SW480 (cell line): ENCODE measurements around the gene NGFR.

Experiments
- DNase-seq: peaks from one replicate; pipeline ENCODE4 v3.0.0-alpha.2; 2016; ENCODE audit warnings: low spot score

The NGFR gene

DNA sequence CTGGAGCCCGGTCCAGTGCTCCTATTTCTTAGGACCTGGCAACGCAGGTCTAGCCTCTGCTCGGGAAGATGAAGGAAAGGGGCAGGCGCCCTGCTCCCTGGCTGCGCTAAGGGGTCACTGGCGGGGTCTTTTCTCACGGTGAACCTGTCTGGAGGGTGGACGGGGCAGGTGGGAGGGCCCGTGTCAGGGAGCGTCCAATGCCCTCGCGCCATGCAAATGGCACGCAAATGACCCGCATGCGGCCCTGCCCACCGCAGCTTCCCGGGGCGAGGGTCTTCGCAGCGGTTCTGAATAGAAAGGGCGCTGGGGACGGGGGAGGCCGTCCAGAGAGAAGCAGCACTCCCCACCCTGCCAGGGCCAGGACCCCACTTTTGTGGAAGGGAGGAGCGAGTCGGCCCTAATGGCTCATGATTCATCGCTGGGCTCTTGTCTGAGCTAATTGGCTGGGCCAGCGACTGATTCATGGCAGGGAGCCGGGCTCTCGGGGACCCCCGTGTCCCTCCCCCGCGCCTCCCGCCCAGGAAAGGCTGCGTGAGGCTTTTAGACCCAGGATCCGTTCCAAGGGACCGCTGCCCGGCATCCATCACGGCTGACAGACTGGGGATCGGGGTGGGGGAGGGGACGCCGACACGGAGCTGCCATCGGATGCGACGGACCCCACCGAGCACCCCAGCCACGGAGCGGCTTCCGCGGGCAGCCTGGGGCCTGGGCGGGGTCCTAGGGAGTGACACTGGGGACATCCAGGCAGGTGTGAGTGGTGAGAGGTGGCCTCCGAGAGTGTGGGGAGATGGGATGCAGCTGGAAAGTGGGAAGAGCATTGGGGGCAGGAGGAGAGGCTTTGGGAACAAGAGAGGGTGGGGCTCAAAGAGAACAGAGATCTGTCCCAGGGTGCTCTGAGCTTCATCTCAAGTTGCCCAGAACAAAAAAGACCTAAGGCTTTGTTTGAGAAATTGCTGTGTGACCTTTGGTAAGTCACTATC lies 25.0 kb upstream of the NGFR start:
- DNase-seq = no peak

- DNase-seq = no peak
Observed at GRCh38 chr17:49471089-49471683, 23.9 kb upstream of the NGFR start.

- no peak for DNase-seq
Observed at GRCh38 chr17:49471769-49472168, 23.3 kb upstream of the NGFR start.

GRCh38 chr17:49472527-49472926 lies 22.6 kb upstream of the NGFR start:
- DNase-seq = no peak

DNA sequence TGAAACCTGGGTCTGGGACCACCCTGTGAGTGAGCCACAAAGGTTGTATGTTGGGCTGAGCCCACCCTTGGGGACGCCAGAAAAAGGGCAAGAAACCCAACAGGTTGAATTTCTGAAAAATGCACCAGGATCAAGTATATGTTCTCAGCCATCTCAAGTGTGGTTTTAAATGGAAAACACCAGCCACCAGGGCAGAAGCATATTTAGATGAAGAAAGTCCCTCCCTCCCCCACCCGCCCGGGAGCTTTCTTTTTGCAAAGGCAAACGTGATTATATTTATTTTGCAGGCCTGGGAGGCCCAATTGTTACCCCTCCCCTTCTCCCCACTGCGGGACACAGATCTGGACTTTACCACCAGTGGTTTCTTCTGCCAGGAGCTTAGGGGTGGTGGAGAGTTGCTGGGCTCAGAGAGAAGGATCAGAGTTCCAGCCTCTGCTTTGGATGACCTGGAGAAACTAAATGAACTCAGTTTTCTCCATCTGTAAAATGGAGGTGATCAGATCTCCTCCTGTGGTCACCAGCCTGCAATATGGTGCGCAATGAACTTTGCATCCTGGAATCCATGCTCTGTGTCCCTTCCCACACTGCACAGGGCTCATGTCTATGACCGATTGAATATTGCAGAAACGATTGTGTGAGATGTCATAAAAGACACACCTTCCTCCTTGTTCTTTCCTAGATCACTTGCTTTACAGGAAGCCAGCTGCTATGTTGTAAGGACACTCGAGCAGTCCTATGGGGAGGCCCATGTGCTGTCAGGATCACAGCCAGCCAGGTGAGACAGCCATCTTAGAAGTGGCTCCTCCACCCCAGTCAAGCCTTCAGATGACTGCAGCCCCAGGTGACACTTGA lies 21.0 kb upstream of the NGFR start:
- no peak for DNase-seq

- DNase-seq = no peak
Observed at GRCh38 chr17:49477709-49478108, 17.4 kb upstream of the NGFR start.

DNA sequence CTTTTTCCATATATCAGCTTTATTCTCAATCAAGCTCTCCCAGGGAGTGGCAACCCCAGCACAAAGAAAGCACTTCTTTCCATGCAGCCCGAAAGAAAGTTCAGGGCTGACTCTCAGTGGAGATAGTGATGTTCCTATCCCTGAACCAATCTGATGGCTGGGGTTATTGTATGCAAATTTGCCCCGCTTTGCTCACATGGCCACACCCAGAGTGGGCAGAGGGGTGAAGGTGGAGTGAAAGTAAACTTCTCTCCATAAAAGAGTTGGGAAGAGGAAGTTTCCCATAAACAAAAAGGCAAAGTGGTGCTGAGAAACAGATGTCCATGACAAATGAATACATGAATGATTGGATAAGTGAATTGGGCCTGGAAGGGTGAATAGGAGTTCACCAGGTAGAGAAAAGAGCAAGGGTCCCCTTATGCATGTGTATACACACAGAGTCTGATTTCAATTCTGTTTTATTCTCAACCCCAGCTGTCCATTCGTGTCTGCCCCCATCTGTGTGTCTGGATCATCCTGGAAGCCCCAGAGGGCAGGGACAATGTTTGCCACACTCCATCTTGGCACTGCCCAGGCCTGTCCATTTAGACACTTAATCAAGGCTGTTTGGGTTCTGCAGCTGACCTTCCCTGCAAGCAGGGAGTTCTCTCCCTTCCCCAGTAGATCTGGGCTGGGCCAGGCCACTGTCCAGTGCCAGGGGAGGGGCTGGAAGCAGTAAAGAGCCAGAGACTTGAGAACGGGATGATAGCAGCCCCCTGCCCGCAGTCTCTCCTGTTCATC lies 14.1 kb upstream of the NGFR start:
- no peak for DNase-seq

DNA sequence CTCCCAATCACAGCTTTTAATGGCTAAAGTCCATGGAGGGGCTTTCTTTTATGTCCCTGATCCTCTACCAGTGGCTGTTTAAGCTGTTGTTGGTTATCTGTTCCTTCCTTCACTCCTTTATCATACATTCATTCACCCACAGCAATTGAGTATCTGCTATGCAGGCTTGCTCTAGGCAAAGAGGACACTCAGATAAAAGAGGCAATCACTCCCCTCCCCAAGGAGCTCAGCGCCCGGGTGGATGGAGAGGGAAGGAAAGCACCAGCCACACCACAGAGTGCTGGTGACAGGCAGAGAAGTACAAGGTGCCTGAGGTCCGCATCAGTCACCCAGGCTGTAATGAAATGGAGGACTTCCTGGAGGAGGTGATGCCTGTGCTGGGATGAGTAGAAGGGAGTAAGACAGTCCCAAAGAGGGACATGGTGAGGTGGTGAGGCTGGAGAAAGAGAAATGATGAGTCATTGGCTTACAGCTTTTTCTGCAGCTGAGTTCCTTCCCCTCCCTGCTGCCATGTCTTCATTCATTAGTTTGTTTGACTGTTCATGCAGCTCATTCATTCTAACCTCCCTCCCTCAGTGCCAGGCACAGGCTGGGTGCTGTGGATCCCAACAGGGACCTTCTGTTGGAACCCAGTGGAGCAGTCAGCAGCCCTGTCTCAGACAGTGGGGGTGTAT lies 12.8 kb upstream of the NGFR start:
- no peak for DNase-seq

DNA sequence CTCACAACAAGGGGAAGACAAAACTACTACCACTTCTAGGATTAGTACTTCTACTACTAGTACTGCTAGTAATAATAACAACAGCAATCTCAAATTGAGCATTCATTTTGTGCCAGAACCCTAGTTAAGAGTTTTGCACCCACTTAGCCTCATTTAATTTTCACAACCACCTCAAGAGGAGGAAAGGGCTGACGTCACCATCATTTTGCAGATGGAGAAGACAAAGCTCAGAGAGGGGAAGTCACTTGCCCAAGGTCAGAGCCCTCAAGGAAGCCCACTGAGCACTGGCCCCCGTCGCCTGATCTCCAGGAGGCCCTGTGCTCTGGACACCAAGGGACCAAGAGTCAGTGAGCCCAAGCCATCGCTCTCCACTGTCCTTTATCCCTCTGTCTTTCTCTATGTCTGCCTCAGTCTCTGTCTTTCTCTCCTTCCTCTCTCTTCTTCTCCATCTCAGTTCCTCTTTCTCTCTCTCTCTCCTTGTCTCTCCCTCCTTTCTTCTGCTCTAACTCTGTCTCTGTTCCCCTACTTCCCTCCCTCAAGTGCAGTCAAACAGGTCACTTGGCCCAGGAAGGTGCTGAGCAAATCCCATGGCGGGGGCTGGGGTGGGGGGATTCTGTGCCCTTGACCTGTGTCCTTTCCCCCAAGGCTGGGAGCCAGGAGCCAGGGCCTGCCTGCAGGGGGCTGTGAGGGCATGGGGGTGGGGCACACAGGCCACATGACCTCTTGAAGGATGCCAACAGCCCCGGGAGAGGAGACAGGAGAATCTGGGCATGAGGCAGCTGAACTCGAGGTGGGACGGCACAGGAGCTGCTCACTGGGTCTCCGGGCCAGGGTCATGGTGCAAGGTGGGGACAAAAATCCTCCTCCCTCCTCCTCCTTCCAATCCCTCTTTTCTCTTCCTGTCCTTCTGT lies 11.2 kb upstream of the NGFR start:
- no peak for DNase-seq

- DNase-seq = no peak
Observed at GRCh38 chr17:49484588-49484987, 10.5 kb upstream of the NGFR start.

DNA sequence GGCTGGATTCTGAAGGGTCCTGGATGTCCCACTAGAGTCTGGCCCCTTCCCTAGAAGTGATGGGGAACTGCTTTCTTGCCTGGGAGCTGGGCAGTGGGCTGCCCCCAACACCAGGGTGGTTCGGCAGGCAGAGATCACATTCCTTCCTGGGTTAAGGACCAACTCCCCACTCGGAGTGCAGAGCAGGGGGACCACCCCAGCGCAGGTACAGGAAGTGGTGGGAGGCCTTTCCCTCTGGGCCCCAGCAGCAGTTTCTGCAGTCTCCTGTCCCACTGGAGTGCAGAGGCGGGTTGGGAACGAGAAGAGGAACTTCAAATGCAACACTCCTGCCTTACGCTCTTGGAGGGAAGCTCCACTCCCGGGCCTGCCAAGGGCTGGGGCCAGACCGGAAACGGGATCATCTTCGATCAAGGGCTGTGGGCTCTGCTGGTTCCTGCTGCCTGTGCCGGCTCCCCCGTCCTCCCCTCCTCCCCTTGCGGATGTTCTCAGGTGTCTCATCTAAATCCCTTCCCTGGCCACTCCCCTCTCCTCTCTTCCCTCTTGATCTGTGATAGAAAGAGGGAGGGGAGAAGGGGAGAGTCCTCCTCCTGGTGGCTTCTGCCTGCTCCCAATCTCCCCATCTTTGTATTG lies 9.0 kb upstream of the NGFR start:
- DNase-seq = peak; percentile 68

DNA sequence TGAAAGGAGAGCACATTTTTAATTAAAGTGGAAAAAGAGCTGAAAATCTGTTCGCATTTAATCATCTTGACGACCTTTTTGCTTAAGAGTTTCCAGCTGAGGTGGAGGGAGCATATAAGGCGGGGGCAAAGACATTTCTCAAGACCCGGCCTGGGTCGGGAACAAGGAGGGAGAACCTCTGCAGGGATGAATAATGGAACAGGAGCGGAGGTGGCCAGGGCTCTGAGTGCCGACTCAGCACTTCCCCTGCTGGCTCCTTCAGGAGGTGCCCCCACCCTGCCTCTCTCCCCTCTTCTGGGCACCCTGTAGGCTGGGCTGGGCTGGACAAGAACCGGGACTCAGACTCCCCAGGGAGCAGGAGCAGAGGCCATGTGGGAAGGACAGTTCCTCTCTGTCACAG lies 7.9 kb upstream of the NGFR start:
- no peak for DNase-seq

DNA sequence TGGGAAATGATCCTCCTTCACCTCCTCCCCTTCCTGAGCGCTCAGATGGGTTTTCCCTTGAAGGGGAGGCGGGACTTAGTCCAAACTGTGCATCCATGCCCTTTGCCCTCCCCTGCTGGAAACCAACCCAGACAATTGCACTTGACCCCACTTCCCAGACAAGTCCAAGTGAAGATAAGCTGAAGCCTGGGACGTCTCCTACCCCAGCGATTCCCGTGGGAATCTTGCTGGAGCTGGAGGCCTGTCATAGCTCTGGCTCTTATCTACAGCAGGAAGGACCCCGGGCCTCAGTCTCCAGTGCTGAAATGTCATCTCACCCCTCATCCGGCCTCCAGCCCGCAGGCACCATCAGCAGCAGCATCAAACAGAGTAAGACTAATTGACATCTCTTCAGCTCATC lies 6.5 kb upstream of the NGFR start:
- DNase-seq = no peak

GRCh38 chr17:49489348-49489747 lies 5.7 kb upstream of the NGFR start:
- no peak for DNase-seq

GRCh38 chr17:49490276-49490675 lies 4.8 kb upstream of the NGFR start:
- no peak for DNase-seq

- DNase-seq = peak; percentile 46
Observed at GRCh38 chr17:49491192-49491769, 3.8 kb upstream of the NGFR start.

DNA sequence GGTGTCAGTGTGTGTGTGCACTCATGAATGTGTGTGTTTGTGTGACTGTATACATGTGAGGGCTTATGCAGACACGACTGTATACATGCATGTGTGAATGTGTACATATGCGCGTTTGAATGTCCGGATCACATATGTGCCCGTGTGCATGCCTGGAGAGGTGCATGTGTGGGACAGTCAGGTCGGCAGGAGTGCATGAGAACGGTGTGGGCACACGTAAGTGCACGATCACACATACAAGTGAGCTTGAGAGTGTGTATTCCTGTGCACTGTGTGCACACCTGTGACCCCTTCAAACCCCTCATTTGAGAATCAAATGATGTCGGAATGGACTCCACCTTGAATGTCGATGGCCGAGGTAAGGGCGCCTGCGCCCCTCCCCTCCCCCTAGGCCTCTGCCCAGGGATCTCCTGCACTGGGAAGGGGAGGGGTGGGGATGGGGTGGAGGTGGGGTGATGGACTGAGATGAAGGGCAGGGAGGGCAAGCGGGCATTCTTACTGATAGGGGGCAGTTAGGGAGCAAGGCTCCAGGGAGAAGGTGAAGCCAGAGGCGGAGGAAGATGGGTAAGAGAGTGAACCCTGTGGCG lies 601 bp upstream of the NGFR start:
- DNase-seq = no peak

DNA sequence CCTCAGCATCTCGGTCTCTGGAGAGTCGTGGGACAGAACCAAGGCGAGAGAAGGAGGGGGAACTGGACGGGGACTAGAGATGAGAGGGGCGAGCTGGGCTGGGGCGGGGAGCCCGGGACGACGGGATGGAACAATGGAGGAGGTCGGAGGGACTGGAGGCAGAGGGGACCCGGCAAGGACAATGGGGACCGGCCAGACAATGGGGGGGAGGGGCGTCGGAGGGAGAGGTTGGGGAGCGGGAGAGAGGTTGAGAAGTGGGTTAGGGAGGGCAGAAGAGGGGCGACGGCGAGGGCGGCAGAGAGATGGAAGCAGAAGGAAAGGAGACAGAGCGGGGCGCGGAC lies 719 bp downstream of the NGFR start:
- DNase-seq = no peak
